DOHH2 (cell line): ENCODE results near the gene USP49.

ENCODE experiments used
- H3F3A ChIP-seq: fragments of 200-600 bp; sonication (generic), shearing (Covaris generic); 2 replicates; pipeline ENCODE4 v1.6.0; 2016; ENCODE audit warnings: antibody characterized with exemption, mild to moderate bottlenecking; ENCODE audit not compliant: control insufficient read depth, insufficient read depth
- H3K27ac ChIP-seq: fragments of 200-600 bp; sonication (generic); 2 replicates; pipeline ENCODE4 v1.5.1; 2014; ENCODE audit warnings: low read depth, mild to moderate bottlenecking, low read length, moderate library complexity
- H3K27me3 ChIP-seq: fragments of 200-600 bp; sonication (generic); 2 replicates; pipeline ENCODE4 v1.6.1; 2014; ENCODE audit warnings: mild to moderate bottlenecking, low read length, mixed read lengths; ENCODE audit not compliant: control insufficient read depth
- H3K36me3 ChIP-seq: fragments of 200-600 bp; sonication (generic); 2 replicates; pipeline ENCODE4 v1.6.1; 2014; ENCODE audit warnings: mild to moderate bottlenecking, low read length, moderate library complexity, mixed read lengths; ENCODE audit not compliant: control insufficient read depth
- H3K4me1 ChIP-seq: fragments of 200-600 bp; sonication (generic); 2 replicates; pipeline ENCODE4 v1.6.1; 2014; ENCODE audit warnings: mild to moderate bottlenecking, low read length, mixed read lengths; ENCODE audit not compliant: control insufficient read depth
- H3K4me2 ChIP-seq: fragments of 200-600 bp; sonication (generic); 2 replicates; pipeline ENCODE4 v1.6.0; 2014; ENCODE audit warnings: mild to moderate bottlenecking, low read length, moderate library complexity
- H3K4me3 ChIP-seq: fragments of 200-600 bp; sonication (generic); 2 replicates; pipeline ENCODE4 v1.5.1; 2014; ENCODE audit warnings: mild to moderate bottlenecking, low read length, mixed read lengths
- H3K79me2 ChIP-seq: fragments of 200-600 bp; sonication (generic); 2 replicates; pipeline ENCODE4 v1.6.1; 2014; ENCODE audit warnings: mild to moderate bottlenecking, low read length, mixed read lengths; ENCODE audit not compliant: control insufficient read depth
- H3K9me2 ChIP-seq: fragments of 200-600 bp; sonication (generic); replicated peaks from 2 replicates; pipeline ENCODE4 v1.6.1; 2014; ENCODE audit warnings: mild to moderate bottlenecking, low read length, mixed read lengths; ENCODE audit not compliant: control insufficient read depth
- H3K9me3 ChIP-seq: fragments of 200-600 bp; sonication (generic); 2 replicates; pipeline ENCODE4 v1.6.1; 2014; ENCODE audit warnings: antibody characterized with exemption, low read length, mixed read lengths; ENCODE audit not compliant: control insufficient read depth, insufficient read depth
- H4K20me1 ChIP-seq: fragments of 200-600 bp; sonication (generic); 2 replicates; pipeline ENCODE4 v1.6.0; 2014; ENCODE audit warnings: low read depth, mild to moderate bottlenecking, antibody characterized with exemption, low read length, moderate library complexity; ENCODE audit not compliant: control insufficient read depth, insufficient read depth
- EZH2phosphoT487 ChIP-seq: fragments of 200-600 bp; sonication (generic); IDR thresholded peaks from 2 replicates; pipeline ENCODE4 v1.6.1; 2017; ENCODE audit warnings: borderline replicate concordance, mild to moderate bottlenecking, antibody characterized with exemption, low read length, moderate library complexity, mixed read lengths
- TF ChIP-seq, protein P1 (sequence below): fragments of 200-600 bp; sonication (generic); IDR thresholded peaks from one replicate; pipeline ENCODE4 v1.5.1; 2014; ENCODE audit warnings: antibody characterized with exemption, mild to moderate bottlenecking, low read depth, low read length; ENCODE audit not compliant: poor library complexity, severe bottlenecking

The USP49 gene

DNA sequence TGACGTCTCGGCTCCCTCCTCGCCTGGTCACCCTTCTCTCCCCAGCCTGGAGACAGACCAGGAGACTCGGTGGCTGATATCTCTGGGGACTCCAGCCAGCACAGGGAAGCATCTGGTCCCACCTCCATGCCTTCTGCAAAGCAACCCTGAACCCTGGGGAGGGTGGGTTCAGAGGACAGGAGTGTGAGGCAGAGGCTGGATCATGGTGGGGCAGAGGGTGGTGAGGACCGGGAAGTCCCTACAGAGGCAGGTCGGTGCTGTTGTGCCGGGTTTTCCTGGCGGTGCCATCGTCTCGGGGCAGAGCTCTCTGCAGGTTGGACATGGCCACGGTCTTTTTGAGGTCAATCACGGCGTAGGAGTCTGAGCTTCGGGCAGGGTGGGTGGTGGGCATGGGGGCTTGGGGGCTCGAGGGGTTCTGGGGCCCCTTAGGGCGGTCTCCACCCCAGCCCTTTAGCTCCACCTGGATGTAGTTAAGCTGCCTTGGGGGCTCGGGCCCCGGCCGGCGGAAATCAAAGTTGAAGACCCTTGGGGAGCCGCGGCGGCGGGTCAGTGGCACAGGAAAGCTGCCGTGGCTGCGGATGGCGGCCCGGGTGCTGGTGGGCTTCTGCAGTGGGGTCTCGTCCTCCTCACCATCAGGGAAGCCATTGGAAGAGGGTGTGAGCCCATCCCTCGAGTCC is 124.7 kb downstream of the USP49 start:
- TF ChIP-seq EZH2phosphoT487, result no peak
- TF ChIP-seq, protein P1, sequence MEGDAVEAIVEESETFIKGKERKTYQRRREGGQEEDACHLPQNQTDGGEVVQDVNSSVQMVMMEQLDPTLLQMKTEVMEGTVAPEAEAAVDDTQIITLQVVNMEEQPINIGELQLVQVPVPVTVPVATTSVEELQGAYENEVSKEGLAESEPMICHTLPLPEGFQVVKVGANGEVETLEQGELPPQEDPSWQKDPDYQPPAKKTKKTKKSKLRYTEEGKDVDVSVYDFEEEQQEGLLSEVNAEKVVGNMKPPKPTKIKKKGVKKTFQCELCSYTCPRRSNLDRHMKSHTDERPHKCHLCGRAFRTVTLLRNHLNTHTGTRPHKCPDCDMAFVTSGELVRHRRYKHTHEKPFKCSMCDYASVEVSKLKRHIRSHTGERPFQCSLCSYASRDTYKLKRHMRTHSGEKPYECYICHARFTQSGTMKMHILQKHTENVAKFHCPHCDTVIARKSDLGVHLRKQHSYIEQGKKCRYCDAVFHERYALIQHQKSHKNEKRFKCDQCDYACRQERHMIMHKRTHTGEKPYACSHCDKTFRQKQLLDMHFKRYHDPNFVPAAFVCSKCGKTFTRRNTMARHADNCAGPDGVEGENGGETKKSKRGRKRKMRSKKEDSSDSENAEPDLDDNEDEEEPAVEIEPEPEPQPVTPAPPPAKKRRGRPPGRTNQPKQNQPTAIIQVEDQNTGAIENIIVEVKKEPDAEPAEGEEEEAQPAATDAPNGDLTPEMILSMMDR, result no peak
- Histone ChIP-seq H3K9me3 (no peaks in the 10 kb centered on the region), H3K27ac (no peak overlapping the region), H3K36me3 (peaks cover 21% of the 10 kb centered on the region), H3K27me3 (no peaks in the 10 kb centered on the region), H3K4me1 (no peaks in the 10 kb centered on the region), H3K4me2 (no peak overlapping the region), H3F3A (no peaks in the 10 kb centered on the region), H4K20me1 (no peaks in the 10 kb centered on the region), H3K9me2 (no peaks in the 10 kb centered on the region), H3K4me3 (no peak overlapping the region), H3K79me2 (no peaks in the 10 kb centered on the region)

DNA sequence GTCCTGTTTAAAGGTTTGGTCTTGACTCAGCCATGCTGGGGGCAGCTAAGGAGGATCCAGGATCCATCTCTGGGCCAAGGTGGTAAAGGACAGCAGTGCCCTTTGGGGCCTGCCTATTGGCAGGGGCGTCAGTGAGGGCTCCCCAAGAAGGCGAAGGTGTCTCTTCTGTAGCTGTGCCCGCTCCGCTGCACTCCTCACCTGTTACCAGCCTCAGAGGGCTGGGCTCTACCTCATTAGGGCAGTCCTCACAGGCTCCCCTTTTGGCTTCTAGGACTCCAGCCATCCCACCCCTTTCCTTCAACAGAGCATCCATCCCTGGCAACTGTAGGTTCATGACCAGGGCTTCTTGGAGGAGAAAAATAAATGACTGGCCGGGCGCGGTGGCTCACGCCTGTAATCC is 125.8 kb downstream of the USP49 start:
- Histone ChIP-seq H3K9me3 (no peaks in the 10 kb centered on the region), H3K79me2 (no peaks in the 10 kb centered on the region), H3K27me3 (no peaks in the 10 kb centered on the region), H3F3A (no peaks in the 10 kb centered on the region), H3K4me3 (no peak overlapping the region), H3K4me2 (no peak overlapping the region), H3K36me3 (peaks cover 14% of the 10 kb centered on the region), H3K4me1 (no peaks in the 10 kb centered on the region), H3K9me2 (no peaks in the 10 kb centered on the region), H3K27ac (no peak overlapping the region), H4K20me1 (no peaks in the 10 kb centered on the region)
- TF ChIP-seq EZH2phosphoT487, result no peak
- TF ChIP-seq, protein P1, result no peak

DNA sequence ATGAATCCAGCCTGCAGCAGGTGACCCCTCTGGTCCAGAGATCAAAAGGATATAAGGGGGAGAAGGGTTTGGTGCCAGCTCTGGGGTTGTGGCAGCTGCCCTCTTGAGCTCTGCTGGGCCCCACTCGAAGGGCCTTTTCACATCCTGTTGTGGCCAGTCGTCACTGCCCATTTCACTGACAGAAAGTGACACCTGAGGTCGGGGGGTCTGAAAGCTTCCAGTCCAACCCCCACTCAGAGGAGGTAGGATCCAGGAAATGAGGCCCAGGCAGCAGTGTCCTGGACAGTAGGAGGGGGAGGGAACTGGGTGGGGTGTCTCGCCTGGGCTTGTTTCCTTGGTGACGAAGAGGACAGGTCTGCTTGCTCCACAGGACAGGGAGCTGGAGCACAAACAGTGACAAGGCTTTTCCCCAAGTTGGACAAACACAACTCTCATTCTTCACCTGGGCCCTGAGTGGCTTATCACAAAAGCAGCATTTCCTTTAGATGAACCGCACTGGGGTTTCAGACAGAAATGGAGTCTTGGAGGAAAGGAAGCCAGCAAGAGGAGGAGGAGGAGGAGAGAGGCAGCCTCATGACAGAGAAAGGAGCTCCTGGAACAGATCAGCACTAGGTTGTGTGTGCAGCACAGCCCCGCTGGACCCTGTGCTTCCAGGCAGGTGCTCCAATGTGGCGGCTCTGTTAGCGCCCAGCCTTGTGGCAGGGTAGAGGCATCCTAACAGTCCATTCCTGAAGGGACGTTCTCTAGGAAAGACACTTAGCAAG is 126.4 kb downstream of the USP49 start:
- no peaks in the 10 kb centered on the region for H3K79me2 ChIP-seq
- H3K4me3 ChIP-seq, result no peak overlapping the region
- H3K4me2 ChIP-seq, result no peak overlapping the region
- peaks cover under 1% of the 10 kb centered on the region; the same call in 1 of the 2 replicates for H3K4me1 ChIP-seq
- H3K36me3 ChIP-seq, result peaks cover 14% of the 10 kb centered on the region
- no peaks in the 10 kb centered on the region for H3K27me3 ChIP-seq
- H3K9me2 ChIP-seq, result no peaks in the 10 kb centered on the region
- no peak overlapping the region for H3K27ac ChIP-seq
- H3F3A ChIP-seq, result no peaks in the 10 kb centered on the region
- TF ChIP-seq, protein P1, result no peak
- TF ChIP-seq EZH2phosphoT487, result no peak
- no peaks in the 10 kb centered on the region for H3K9me3 ChIP-seq
- H4K20me1 ChIP-seq, result no peaks in the 10 kb centered on the region
